ENCODE data around the gene MGLL.

MGLL gene

GRCh38 chr3:127809211-127809610 is 13.1 kb downstream of the MGLL start:
- no peak for DNase-seq

GRCh38 chr3:127808197-127808596 is 14.1 kb downstream of the MGLL start:
- DNase-seq, result no peak

- DNase-seq, result no peak
Observed at GRCh38 chr3:127805026-127805753, 17.1 kb downstream of the MGLL start.

GRCh38 chr3:127804141-127804540 is 18.2 kb downstream of the MGLL start:
- DNase-seq, result no peak

GRCh38 chr3:127803619-127804018 is 18.7 kb downstream of the MGLL start:
- no peak for DNase-seq

DNA sequence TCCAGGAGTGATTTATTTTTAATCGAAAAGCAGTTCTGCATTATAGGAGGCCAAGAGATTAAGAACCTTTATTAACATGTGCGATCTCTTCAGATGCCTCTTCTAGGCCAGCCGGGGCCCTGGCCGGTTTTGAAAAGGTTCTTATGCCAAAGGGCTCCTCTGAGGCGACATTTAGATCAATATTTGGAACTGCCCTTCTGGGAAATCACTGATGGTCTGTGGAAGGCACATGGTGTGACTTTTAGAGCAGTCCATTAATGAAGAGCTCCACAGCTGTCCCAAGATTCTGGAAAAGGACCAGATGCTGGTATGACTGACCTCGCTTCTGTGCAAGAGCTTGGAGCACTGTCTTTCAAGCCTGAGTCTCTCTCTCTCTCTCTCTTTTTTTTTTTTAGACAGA is 19.7 kb downstream of the MGLL start:
- no peak for DNase-seq

DNA sequence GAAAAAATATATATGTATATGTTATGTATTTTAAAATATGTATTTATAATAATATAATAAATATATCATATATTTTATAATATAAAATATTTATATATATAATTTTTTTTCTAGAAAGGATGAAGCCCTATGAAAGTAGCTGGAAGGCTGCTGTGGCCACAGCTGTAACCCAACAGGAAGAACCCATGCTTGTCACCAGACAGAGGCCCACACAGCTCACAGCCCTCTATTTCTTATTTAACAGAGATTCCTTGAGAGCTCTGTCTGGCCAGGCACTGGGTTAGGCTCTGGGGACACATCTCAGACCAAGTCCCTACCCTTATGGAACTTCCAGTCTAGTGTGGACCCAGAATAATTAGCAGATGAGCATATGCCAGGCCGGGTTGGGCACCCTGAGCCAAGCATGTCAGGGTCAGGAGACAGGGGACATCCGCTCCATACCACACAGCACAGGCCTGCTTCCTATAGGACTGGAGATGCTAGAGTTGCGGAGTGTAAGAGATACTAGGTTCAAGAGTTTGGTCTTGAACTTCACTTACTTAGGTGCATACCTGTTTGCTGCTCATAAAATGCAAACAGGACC is 20.5 kb downstream of the MGLL start:
- DNase-seq, result no peak

DNA sequence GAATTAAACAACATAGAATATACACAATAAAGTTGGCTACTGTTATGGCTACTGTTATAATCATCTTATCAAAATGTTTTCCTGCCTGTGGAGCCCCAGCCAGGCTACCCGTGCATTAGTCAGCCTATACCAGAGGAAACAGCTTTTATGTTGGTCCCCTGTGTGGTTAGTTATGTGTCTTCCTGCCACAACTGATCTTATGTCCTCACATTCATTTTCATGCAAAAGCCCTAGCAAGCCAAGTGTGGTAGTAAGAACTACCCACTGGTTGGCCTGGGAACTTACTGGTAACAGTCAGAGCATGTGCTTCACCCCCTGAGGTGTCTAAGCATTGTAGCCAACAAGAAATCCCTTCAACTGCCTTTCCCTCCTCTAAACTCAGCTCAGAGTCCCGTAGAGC is 21.8 kb downstream of the MGLL start:
- no peak for DNase-seq

- no peak for DNase-seq
Observed at GRCh38 chr3:127799476-127800222, 22.7 kb downstream of the MGLL start.

DNA sequence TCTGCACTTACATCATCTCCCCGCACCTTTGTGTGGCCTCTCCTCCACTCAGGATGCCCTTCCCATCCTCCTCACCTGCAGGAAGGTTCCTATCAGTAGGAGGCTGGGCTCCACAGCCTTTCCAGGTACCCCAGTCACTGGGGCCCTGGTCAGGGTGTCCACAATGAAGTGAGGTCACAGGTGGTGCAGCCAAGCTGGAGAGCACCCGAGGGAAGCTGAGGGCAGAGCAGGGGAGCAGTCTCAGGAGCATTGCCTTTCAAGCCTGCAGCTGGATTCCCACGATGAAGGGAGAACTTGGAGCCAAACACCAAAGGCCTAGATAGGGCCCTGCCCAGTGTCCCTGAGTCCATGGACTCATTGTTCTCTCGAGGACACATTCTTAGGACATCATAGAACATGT is 23.6 kb downstream of the MGLL start:
- DNase-seq, result no peak

GRCh38 chr3:127796831-127797150 is 25.5 kb downstream of the MGLL start:
- DNase-seq, result no peak

DNA sequence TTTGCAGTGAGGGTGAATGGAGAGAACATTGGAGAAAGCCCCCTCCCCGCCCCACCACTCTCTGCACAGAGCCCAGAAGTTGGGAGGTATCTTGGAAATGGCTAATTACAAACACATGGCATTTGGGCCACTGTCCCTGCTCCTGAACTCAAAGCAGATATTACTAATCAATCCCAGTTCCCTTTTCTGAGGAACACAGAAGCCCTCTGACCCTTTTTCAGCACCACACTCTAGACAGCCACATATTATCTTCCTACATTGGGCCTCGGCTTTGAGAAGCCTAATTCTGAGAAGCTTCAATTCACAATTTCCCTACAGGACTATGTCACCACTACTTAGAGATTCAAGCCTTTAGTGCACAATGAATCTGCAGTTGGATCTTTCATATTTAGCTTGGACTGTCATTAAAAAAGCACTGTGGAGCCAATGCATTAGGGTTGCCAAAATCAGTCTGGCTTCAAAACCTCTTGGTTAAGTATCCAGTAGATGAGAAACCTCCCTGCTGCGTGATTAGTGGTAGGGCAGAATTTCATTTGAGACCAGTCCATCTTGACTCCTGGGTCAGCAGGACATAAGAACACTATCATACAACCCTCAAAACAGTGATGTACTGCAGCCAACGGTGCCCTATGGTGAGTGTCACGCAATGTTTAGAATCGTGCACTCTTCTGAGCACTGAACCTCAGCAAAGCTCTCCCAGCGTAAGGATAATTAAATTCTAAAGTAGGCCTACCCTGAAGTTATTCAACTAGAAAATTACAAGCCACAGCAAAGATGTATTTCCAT is 26.1 kb downstream of the MGLL start:
- DNase-seq, result no peak

GRCh38 chr3:127794972-127795371 is 27.3 kb downstream of the MGLL start:
- no peak for DNase-seq

DNA sequence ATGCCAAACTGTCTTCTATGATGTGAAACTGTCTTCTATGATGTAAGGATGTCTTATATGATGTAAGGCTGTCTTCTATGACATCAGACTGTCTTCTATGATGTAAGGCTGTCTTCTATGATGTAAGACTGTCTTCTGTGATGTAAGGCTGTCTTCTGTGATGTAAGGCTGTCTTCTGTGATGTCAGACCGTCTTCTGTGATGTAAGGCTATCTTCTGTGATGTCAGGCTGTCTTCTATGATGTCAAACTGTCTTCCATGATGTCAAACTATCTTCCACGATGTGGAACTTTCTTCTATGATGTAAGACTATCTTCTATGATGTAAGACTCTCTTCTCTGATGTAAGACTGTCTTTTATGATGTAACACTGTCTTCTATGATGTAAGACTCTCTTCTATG is 27.9 kb downstream of the MGLL start:
- no peak for DNase-seq

DNA sequence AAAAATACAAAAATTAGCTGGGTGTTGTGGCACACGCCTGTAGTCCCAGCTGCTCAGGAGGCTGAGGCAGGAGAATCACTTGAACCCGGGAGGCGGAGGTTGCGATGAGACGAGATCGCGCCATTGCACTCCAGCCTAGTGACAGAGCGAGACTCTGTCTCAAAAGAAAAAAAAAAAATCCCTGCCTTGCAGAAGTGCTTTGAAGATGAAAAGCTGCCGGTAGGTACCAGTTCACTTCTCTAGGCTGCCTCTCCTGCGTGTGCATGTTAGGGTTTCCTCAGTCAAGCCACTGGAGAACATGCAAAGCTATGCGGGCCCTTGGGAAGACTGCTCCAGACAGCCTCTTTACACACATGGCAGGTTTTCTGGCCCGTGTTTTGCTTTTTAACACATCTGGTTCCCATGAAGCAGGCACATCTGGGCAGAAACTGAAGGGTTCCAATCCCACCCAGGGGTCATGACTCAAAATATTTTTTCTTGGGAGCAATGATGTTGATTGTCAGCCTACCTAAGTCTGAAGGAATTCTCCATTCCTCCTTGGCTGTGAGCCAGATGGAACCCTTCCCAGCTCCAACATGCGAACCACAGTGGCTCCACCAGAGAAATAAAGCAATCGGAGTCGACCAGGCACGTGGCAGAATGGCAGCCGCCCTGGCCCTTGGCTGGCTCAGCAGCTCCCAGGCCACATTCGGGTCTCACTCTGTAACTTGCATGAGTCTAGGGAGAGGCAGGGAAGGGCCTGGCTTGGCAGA is 29.6 kb downstream of the MGLL start:
- DNase-seq, result no peak

GRCh38 chr3:127791221-127791913 is 30.9 kb downstream of the MGLL start:
- no peak for DNase-seq

DNA sequence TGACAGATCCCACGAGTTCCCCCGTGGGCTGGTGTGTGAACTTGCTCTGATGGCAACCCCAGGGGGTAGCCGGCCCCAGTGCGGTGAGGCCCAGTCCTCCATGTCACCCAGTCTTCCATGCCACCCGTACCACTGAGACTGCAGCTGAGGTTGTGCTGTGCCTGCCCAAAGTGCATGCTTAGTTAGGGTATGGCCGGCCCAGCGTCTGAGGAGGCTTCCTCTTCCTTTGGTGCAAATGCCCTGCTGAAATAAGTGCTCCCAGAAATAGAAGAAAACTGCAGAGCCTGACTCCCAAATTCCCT is 31.5 kb downstream of the MGLL start:
- no peak for DNase-seq

DNA sequence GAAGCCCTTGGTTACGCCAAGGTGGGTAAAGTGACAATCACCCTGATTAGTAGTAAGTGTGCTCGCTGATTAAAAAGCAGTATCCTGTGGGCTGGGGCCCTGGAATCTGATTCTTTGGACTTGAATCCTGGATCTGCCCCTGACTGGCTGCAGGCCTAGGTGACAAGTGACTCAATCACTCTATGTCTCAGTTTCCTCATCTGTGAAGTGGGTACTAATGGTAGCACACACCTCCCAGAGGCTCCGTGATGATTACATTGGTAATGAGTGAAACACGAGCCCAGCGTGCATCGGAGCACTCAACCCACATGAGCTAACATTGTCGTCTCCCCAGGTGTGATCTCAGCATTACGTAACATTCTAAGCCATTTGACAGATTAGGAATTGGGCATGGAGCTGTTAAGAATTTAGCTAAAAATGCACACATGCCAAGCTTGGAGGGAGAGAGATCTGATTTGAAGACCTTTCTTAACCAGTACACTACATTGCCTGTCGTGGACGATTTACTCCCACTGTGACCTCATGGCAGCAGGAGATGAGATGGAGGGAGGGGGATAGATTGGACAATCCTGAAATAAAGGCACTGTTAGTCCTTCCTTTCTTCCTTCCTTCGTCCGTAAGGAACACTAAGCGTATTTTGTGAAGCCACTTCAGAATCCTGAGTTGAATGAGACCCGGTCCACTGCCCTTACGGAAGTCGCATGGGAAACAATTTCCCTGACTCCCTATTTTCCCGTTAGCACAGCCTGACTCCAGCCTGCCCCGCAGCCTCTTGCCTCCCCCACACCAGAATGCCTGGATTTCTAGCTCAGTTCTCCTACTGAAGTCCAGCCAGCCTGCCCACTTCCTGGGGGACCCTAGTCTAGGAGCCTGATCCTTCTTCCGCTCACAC is 32.1 kb downstream of the MGLL start:
- DNase-seq, result no peak

DNA sequence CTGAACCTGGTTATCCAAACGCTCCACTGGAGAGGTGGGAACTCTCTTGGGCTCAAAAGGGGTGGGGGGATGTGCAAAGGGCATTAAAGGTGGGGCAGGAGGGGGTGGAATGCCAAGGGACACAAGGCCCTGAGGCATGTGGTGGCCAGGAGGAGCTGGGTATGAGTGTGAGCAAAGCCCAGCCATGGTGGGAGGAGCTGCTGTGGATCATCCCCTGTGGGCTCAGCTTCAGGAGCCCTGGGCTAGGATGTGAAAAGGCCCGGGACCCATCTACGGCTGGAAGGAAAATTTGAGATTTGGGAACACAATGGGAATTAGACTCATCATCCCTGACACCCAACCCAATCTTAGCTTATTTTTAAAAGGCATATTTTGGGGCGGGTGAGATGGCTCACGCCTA is 33.3 kb downstream of the MGLL start:
- no peak for DNase-seq

GRCh38 chr3:127788451-127788909 is 33.8 kb downstream of the MGLL start:
- DNase-seq, result no peak
